ENCODE results near the gene GAB4.
"Not testable (repeated sequence)": the region's sequence is repeated elsewhere in the genome, so short reads cannot be mapped to it uniquely, and the experiment has no call there.

DNA sequence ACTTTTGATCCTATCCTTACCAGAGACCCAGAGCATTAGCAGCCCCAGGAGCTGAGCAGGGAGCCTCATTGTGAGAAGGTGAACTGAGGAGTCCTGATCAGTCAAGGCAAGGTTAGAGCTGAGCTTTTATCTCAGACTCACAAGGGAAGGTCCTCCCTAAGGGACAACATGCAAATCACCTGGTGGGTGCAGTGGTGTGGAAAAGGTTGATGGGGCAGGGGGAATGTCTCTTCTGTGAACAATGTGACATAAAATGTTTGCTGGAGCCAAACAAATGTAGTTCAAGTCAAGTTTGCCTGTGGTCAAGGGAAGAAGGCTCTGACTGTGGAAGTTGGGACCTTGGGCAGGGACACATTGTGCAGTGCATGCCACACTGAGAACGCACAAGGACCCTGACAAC lies 93.1 kb downstream of the GAB4 start:
- TF ChIP-seq EZH2phosphoT487 (IDR thresholded peaks at IDR 0.05; ENCODE audit: low read depth, severe bottlenecking, unreplicated experiment); CTCF (IDR thresholded peaks at IDR 0.05; ENCODE audit: poor library complexity): not testable (repeated sequence)

Data from hepatocyte (in vitro differentiated cells).